ENCODE results near the gene RAD51B.

DNA sequence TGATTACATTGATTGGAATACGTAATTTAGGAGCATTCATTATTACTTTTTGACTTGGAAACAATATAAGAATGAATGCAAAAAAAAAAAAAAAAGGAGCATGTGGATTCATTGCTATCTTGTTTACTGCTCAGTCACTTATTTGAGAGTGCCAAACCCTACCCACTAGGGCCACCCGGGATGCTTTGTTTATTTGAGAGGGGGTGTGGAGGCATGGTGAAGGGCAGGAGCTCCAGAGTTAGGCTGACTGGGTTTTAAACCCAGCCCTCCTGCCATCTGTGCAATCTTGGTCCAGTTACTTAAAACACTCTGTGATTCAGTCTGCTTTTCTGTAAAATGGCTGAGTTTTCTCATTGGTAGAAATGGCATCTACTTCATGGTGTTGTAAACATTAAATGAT, 195.2 kb downstream of the RAD51B start:
- TF ChIP-seq, protein P1, sequence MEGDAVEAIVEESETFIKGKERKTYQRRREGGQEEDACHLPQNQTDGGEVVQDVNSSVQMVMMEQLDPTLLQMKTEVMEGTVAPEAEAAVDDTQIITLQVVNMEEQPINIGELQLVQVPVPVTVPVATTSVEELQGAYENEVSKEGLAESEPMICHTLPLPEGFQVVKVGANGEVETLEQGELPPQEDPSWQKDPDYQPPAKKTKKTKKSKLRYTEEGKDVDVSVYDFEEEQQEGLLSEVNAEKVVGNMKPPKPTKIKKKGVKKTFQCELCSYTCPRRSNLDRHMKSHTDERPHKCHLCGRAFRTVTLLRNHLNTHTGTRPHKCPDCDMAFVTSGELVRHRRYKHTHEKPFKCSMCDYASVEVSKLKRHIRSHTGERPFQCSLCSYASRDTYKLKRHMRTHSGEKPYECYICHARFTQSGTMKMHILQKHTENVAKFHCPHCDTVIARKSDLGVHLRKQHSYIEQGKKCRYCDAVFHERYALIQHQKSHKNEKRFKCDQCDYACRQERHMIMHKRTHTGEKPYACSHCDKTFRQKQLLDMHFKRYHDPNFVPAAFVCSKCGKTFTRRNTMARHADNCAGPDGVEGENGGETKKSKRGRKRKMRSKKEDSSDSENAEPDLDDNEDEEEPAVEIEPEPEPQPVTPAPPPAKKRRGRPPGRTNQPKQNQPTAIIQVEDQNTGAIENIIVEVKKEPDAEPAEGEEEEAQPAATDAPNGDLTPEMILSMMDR (IDR thresholded peaks at IDR 0.05) = no peak
- TF ChIP-seq POLR2A (IDR thresholded peaks at IDR 0.05) = no peak
